Medulla oblongata (tissue), 1 donor: ENCODE data around the gene TCERG1.
A peak's percentile ranks its signal among the peaks of the same experiment; 100 is the strongest.
"Not testable (repeated sequence)": the region's sequence is repeated elsewhere in the genome, so short reads cannot be mapped to it uniquely, and the experiment has no call there.

ENCODE experiments used
- DNase-seq: peaks from one replicate; pipeline ENCODE4 v3.0.0-alpha.2; 2015; ENCODE audit errors: extremely low spot score

TCERG1 gene

GRCh38 chr5:146520731-146521130, 73.6 kb downstream of the TCERG1 start:
- no peak for DNase-seq

DNA sequence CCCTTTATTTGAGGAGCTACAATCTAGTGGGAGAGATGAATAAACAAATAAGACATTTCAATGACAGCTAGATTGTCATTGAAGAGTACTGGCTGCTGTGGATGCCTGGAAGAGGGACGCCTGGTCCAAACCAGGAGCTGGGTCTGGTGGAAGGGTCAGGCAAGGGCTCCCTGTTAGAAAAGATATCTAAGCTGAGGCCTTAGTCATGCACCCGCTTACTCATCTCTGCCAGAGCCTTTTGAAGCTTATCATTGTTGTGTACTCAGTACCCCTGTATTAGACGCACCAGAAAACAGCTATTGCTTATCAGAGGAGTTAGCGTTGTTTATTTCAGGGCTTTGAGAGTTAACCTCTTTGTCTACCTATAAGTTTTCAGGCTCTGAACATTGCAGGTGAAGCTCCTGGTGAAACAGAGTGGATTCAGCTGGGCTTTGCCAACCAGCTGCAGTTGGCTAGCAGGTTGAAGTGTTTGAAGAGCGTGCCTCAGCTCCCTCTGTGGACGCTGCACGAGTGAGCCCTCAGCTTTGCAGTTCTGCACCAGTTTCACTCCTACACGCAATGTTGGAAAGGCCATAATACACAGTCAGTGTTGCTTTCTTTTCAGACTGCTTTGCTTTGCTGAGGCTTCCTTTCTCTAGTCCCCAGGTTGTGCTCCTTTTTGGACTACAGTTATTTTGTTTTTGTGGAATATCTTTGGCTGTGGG, 74.4 kb downstream of the TCERG1 start:
- DNase-seq: no peak

DNA sequence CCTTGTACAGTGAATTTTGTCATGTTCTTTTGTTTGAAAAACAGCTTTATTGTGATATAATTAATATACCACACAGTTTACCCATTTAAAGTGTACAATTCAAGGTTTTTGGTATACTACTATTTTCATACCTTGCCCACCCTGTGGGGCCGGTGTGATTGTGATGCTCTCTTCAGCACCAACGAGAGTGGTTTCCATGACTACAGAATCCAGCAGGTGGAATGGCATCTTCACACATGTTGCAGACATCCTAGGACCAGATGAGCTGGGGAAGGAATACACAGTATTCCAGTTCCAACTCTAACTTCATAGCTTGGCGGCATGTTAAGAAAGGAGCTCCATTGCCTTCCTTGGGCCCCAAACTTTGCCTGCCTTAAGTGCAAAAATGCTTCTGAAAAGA, 76.6 kb downstream of the TCERG1 start:
- no peak for DNase-seq

GRCh38 chr5:146527785-146528184, 80.7 kb downstream of the TCERG1 start:
- DNase-seq: no peak

DNA sequence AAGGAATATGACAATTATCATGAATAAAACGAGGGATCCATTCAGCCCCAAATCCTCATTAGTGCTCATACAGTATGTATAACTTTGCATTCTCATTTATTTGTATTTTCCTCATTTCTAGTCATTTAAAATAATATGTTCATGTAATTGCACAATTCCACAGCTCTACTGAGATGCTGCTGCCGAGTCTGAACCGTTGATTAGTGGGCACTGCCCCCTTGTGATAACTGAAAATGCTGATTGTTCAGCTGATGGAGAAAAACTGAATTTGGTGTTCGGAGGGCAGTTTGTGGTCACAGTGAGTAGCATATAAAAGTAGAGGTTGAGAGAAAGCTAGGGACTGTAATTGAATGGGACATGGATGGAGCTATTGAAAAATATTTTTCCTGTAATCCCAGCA, 81.1 kb downstream of the TCERG1 start:
- no peak for DNase-seq

GRCh38 chr5:146529984-146530383, 82.9 kb downstream of the TCERG1 start:
- DNase-seq: no peak

DNA sequence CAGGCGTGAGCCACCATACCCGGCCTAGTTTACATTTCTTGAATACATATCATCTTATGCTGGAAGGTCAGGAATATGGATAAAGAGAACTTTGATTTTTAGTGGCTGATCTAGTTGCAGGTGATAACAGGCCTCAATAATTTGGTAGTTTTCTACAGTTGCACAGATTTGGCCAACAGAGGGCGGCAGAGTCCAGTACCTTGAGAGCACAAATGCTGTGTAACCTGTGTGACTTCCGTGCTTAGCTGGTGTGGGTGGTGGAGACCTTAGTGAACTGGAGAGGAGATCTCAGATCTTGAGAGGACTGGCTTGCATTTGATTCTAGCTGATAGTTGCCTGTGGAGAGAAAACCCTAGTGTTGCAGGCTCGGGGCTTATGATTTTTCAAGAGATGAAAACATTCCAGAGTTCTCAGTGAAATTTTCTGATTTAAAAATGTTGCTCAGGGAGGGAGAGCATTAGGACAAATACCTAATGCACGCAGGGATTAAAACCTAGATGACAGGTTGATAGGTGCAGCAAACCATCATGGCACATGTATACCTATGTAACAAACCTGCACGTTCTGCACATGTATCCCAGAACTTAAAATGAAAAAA, 86.2 kb downstream of the TCERG1 start:
- peak; percentile 79 for DNase-seq

DNA sequence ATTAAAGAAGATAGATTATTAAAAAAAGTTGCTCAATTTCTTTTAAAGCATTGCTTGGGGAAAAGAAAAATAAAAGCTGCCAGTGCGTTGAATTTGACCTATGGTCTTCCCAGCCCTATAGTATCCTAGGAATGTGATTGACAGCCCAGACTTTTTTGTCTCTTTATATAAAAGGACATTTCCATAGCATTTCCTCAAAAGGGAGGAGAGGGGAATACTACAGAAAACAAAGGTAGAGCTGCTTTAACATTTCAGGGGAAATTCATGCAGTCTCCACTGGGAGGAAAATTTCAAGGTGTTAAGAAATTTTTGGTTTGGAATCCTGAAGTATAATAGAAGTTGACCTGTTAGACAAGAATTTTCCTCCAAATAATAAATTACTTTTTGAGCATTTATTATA, 86.7 kb downstream of the TCERG1 start:
- DNase-seq: no peak

GRCh38 chr5:146538432-146538831, 91.3 kb downstream of the TCERG1 start:
- DNase-seq: no peak

GRCh38 chr5:146539973-146540372, 92.8 kb downstream of the TCERG1 start:
- DNase-seq: no peak

- no peak for DNase-seq
Observed at GRCh38 chr5:146540414-146540813, 93.3 kb downstream of the TCERG1 start.

DNA sequence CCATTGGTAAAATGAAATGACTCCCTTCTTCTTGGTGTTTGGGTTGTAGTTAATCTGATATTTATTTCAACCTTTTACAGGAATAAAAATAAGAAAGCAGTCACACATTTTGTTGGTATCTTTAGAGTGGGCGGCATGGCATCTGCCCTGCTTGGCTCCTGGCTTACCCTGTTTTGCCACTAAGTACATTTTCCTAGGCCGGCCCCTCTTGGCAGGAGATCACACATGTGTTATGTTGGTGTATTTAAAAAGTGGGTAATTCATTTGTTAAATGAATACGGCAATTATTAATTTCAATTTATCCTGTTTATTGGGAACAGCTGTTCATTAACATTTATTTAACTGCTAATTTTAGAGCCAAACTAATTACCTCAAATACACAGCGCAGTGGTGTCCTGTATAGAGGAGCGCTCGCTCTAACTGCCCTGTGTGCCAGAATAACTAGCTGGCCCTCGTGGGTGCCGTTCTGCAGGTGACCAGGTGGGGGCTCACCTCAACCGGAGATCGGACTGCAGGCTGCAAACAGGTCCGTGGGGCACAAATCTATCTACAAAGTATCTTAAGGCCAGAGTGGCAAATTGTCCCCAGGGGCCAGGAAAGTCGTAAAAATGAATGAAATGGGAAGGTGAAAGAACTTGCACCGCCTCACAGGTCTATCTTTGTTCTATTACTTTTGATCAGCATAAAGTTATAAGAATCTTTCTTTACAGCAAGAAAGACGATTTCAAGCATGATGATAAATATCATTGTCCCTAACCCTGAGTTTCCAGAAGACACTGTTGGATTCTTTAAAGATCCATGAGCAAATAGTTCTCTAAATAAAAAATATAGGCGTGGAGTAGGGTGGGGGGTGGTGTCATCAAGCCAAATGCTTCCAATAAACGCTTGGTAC, 95.1 kb downstream of the TCERG1 start:
- DNase-seq: peak; percentile 70

DNA sequence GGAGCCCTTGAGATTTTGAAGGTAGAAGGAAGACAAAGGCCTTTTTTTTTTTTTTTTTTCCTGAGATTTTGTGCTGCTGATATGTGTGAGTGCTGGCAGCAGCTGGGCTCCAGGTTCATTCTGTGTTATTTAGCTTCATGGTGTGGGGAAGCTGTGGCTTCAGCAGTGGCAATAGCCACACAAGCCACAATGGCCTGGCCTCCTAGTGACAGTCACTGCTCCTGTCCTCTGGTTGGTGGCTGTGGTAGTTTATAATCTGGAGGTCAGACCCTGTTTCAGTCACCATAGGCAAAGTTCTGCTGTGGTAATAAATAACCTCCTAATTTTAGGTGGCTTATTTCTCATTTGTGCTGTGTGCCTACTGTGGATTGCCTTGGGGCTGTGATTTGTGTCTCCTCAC, 97.1 kb downstream of the TCERG1 start:
- no peak for DNase-seq

DNA sequence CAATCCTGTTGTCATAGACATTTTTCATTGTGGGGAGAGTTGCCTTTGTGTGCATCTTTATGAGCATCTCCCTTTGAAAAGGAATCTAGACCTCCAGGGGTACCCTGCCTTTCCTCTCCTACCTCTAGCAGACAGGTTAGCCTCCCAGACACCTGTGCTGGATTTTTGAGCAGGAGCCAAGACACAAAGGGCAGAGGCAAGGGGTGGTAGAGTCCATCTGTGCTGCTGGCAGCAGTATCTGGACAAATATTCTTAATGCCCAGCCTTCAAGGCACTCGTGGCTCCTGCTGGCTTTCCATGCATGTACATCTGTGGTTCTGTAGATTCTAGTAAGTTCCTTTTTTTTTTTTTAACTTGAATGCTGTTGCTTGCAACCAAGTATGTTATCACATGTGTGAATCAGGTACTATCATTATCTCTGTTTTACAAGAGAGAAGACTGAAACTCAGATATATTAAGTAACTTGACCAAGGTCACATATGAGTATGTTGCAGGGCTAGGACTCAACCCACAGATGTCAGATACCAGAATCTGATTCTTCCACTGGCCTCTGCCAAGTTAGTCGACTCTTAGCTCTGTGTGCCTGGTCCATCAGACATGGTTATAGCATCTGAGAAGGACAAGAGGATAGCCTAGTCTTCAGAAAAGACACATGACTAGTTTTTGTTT, 101.8 kb downstream of the TCERG1 start:
- no peak for DNase-seq

GRCh38 chr5:146549615-146550014, 102.5 kb downstream of the TCERG1 start:
- DNase-seq: no peak

- no peak for DNase-seq
Observed at GRCh38 chr5:146553446-146553845, 106.3 kb downstream of the TCERG1 start.

DNA sequence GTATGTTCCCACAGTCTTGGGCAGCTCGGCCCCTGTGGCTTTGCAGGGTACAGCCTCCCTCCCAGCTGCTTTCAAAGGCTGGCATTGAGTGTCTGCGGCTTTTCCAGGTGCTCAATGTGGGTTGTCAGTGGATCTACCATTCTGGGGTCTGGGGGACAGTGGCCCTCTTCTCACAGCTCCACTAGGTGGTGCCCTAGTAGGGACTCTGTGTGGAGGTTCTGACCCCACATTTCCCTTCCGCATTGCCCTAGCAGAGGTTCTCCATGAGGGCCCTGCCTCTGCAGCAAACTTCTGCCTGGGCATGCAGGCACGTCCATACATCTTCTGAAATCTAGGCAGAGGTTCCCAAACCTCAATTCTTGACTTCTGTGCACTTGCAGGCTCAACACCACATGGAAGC, 109.8 kb downstream of the TCERG1 start:
- not testable (repeated sequence) for DNase-seq

GRCh38 chr5:146560205-146560812, 113.2 kb downstream of the TCERG1 start:
- DNase-seq: no peak
